GM12873 (cell line): ENCODE results near the gene FBXL19.

Source experiments
- CTCF ChIP-seq: IDR thresholded peaks from 2 replicates; pipeline ENCODE4 v1.5.1; 2012; ENCODE audit warnings: low read depth, mild to moderate bottlenecking, moderate library complexity, low read length, control low read depth; ENCODE audit not compliant: insufficient read depth; ENCODE audit errors: missing control alignments

FBXL19 gene

DNA sequence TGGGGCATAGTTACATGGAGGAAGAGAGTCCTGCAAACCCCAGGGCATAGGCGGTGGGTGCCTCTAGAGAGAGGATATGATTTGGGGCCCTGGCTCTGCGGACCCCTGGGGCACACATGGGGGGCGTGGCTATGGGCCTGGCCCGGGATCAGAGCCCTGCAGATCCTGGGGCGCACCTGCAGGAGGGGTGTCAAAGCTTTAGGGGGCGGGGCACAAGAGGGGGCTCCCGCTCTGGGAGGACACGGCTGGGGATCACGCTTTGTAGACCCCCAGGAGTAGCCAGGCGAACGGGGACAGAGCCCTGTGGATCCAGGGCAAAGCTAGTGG is 30.0 kb upstream of the FBXL19 start:
- no peak for TF ChIP-seq CTCF

DNA sequence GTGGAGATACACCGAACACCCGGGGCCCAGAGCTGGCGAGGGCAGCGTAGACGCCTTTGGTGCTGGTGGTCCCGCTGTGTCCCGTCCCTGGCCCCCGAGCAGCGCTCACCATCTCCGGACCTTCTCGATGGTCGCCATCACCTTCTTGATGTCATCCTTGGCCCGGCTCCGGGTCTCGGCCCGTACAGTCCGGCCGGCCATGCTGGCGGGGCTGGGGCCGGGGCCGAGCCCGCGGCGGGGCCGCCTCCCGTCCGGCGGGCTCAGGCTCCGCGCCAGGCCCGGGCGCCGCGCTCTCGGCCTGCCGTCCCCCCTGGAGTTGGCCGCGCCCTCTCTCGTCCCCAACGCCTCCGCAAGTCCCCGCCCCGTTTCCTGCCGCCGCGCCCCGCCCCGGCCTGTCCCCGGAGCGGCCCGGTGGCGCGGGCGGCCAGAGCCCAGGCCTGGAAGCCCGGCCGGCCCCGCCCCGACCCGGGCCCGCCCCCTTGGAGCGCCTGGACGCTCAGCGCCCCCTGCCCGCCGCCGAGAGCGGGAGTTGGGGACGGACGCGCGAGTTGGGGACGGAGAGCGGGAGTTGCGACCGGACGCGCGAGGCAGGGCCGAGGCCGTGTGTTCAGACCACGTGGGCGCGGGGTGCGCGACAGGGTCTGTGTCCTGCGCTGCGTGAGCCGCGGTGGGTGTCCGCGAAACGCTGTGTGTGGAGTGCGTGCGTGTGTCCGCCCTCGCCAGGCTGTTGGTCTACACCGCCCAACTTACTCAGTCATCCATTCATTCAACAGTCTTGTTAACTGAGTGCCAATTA is 29.4 kb upstream of the FBXL19 start, which contains the start of gene BCL7C:
Gene BCL7C, minus strand, starts transcription at position 334 of the 796 bp plus-strand sequence. Its CDS starts 133 bp downstream, at position 201.
- TF ChIP-seq CTCF, result peak; percentile 30

DNA sequence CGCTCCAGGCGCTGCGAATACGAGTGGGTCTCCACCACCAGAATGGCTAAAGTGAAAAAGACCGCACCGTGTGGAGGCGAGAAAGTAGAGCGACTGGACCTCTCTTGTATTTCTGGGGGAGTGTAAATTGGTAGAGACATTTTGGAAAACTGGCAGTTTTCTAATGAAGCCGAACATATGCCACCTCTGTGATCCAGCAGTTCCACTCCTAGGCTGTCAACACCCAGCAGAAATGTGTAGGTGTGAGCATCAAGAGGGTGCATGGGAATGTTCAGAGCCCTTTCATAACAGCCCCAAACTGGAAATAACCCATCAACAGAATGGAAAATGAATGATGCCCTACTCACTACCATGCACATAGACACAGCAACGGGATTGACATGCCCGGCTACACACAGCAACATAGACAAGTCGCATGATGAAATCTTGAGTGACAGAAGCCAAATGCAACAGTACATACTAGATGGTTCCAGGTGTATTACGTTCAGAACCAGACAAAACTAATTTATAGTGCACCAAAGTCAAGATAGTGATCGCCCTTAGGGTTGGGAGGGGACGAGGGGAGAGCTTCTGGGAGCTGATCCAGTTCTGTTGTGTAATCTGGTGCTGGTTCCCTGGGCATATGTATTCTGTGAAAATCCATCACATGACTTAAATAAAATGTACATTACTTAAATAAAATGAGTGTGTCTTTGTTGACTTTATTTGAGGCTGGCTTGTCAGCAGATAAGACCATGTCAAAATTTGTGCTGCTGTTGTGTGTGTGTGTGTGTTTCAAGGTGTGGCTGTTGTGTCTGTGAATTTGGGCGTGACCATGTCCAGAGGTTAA is 28.6 kb upstream of the FBXL19 start:
- TF ChIP-seq CTCF, result no peak

- TF ChIP-seq CTCF, result no peak
These were observed 27.6 kb upstream of the FBXL19 start for GRCh38 chr16:30895627-30896260.

- no peak for TF ChIP-seq CTCF
These were observed 27.0 kb upstream of the FBXL19 start, which contains the start of gene CTF1 for GRCh38 chr16:30896261-30896888. CTF1 (plus strand) TSS chr16:30896614; CDS start chr16:30896644, 30 bp downstream.

- no peak for TF ChIP-seq CTCF
These were observed 26.3 kb upstream of the FBXL19 start for GRCh38 chr16:30896889-30897733.
